ENCODE results near the gene SUB1.
"Not testable (repeated sequence)": the region's sequence is repeated elsewhere in the genome, so short reads cannot be mapped to it uniquely, and the experiment has no call there.

Gene SUB1

DNA sequence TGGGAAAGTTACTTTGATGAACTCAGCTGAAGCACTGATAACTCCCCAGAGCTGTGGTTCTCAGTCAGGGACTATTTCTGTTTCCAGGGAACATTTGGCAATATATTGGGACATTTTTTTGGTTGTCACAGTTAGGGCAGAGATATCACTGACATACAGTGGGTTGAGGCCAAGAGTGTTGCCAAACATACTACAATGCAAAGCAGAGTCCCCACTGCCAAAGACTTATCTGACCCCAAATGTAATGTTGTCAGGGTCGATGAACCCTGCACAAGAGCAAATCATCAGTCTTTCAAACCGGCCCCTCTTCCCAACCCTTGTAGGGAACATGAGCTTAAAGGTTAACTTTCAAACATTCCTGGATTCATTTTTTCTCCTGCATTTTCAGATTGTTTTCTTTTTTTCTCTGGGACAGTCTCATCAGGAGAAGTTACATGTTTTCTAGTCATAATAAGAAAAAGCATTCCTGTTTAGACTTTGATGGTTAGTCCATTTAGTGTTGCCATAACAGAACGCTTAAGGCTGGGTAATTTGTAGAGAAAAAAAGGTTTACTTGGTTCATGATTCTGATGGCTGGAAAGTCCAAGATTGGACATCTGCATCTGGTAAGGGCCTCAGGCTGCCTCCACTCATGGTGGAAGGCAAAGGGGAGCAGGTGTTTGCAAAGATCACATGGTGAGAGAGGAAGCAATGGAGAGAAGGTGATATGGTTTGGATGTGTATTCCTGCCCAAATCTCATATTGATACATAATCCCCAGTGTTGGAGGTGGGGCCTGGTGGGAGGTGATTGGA lies 18.8 kb upstream of the SUB1 start:
- DNase-seq = no peak

DNA sequence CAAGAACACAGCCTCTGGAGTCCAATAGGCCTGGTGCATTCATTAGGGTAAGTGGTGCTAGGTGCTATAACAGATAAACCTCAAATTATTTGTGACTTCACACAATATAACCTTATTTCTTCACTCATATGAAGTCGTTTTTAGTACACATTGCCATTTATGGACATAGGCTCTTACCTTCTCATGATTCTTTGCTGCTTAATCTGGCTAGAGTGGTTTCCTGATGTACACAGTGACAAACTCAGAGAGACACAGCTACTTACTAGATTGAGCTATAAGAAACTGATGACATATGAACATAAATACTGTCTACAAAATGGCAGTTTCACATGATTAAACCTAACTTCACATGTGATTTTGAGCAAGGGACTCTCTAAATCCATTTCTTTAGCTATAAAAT lies 14.2 kb upstream of the SUB1 start:
- no peak for DNase-seq

DNA sequence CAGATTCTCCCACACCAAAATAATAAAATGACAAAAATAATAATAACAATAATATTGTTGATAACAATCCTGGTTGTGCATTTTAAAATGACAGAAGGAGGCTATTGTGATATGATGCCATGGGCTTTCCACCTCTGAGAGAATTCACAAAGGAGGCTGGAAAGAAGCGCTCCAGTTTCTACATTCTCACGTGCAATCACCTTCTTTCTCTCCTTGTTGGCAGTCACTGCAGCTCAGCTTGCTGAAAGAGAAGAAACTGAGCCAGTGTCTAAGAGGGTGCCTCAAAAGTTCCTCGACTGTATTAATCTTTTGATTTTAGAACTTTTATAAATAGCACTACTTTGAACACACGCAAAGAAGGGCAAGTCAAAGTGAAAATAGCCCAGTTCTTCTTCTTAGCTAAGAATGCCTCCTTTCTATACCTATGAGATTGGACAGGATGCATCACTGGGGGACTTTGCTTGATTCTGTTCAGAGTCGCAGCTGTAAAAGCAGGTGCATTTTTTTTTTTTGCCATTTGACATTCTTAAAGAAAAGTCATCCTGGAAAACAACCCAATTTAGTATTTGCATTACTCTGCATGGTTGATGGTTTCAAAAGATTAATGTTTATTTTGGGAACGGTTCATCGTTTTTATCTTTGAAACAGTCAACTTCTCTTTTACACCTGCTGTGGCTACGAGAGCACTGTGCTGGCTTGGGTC lies 12.4 kb upstream of the SUB1 start:
- DNase-seq = peak; percentile 62

DNA sequence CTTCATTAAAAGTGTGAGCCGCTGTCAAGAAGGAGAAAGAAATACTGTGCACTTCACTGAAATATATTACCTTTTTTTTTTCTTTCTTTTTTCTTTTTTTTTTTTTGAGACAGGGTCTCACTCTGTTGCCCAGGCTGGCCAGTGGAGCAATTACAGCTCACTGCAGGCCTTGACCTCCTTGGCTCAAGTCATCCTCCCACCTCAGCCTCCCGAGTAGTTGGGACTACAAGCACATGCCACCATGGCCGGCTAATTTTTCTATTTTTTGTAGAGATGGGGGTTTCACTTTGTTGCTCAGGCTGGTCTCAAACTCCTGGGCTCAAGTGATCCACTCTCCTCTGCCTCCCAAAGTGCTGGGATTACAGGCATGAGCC lies 11.9 kb upstream of the SUB1 start:
- DNase-seq = not testable (repeated sequence)

DNA sequence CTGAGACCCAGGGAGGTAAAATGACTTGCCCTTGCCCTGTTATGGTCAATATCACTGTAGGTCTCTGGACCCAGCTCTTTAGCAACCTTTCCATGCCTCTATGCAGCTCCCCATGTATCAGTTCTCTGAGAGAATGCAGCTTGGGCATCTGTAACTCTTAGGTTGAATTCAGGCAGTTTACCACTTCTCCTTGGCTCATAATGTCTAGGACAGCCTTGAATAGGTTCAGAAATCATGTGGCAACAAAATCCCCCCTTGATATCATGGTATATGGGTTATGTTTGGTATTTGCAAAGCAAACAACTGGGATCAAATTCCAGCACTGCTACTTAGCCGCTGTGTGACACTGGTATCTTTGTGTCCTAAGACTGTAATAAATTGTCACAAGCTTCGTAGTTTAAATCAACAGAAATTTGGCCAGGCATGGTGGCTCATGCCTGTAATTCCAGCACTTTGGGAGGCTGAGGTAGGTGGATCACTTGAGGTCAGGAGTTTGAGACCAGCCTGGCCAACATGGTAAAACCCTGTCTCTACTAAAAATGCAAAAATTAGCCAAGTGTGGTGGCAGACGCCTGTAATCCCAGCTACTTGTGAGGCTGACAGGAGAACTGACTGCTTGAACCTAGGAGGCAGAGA lies 10.7 kb upstream of the SUB1 start:
- no peak for DNase-seq

DNA sequence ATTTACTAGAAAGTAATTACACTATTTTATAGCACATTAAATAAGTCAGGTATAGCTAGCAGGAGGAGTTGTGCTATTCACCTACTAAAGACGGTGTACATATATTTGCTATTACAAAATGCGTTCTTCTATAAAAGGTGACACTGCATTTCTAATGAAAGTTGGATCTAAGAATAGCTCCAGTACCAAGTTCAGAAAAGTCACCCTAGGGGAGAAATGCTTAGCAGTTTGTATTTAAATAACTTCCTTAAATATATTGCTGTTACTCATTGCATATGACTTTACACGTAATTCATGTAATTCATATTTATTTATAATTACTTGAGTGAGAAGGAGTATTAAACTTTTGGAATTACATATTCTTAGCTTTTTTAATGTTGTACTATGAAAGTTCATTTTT lies 7.0 kb upstream of the SUB1 start:
- DNase-seq = no peak

DNA sequence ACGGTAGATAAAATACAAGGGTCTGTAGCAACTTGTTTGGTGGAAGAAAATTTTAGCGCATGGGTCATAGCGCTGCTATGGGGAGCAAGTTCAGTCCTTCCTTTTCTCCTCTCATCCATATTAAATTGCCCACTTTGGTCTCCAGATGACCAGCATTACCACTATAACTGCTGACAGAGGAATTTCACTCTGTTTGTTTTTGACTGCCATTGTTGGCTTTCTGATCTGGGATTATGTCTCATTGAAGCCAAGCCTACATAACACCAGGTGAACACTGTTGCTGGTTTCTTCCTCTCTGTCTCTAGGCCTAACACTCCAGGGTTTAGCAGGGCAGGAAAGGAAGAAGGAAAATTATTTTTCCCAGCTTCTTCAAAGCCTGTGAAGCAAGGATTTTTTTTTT lies 6.6 kb upstream of the SUB1 start:
- no peak for DNase-seq

DNA sequence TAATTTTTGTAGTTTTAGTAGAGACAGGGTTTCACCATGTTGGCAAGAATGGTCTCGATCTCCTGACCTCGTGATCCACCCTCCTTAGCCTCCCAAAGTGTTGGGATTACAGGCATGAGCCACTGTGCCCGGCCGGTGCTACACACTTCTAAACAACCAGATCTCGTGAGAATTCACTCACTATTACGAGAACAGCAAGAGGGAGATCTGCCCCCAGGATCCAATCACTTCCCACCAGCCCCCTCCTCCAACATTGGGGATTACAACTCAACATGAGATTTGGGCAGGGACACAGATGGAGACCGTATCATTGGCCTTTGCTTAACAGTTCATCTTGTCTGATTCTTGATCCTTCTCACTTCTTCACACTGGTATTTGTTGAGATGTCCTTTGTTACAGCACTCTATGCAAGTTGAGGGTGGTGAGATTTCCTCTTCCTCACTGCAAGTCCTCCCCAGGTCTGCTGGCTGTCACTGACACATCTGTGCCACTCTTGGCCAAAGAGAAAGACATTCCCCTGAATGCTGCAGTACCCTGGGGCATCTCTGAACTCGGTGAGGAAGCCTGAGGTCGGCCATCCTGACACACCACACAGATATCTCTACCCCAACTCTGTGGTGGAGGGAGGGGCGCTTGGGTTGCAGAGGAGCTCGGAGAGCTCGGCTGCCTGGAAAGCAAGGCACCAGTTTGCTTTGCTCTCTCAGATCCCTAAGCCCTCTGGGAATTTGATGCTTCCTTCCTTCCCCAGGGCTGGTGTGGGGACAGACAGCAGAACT lies 4.2 kb upstream of the SUB1 start:
- no peak for DNase-seq

DNA sequence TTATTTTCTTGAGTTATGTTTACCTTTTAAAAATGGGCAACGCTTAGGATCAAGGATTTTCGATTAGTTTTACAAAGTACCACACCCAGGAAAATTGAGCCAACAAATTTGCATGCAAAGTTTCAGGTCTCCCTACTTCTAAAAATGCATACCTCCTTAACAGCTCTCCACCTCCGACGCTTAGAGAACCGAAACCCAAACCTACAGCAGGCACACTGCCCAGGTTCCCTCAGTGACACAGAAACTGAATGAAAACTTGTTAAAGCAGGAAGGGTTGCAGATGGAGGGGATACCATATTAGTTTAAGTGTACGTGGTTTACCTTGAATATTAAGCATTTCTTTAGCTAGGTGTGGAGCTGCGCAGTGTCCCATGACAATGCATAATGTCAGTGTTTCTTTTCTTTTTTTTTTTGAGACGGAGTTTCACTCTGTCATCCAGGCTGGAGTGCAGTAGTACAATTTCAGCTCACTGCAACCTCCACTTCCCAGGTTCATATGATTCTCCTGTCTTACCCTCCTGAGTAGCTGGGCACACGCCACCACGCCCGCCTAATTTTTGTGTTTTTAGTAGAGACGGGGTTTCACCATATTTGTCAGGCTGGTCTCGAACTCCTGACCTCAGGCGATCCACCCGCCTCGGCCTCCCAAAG lies 1.6 kb upstream of the SUB1 start:
- DNase-seq = no peak

DNA sequence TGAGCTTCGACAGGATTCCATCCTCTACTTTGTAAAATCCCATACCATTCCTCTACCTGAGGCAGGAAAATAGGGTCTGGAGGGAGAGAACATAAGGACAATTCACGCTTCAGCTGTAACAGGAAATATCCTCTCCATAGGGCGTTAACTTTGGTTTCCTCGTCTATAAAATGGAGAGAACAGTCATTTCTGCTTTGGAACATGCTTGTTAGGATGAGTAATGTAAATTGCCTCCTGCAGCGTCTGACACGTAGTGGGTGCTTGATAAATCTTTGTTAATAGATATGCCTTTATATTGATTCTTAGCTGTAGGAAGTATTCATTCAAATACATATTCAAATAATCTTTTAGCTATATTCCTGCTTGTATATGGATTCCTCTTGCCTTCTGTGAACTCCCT lies 711 bp upstream of the SUB1 start:
- DNase-seq = no peak

DNA sequence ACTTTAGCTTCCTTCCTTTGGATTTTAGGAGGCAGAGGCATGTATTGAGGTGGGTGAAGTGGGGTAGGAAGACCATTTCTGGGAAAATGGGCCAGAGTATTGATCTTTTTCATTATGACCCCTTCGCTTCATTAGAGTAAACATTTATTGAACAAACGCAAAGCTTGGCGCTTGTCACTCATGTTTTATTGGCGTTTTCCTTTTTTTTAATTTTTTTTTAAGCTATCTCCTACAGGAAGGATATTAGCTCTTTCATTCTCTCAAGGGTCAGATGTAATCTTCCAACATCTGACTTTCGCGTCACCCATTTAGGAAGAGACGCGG lies 273 bp upstream of the SUB1 start:
- no peak for DNase-seq

DNA sequence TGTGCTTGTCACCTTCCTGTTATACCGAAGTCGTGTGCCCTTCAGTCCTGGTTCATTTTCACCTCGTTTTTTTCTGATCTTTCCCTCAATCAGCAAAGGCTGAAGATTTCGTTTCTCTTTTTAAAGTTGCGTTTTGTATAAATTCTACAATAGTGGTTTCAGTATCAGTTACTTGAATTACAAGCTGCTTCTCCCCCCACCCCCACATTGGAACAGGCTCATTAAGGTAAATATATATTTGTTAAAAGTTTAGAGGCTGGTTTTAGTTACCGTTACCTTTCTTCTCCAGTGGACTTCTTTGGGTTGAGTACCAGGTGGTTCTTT lies 881 bp downstream of the SUB1 start:
- DNase-seq = no peak

DNA sequence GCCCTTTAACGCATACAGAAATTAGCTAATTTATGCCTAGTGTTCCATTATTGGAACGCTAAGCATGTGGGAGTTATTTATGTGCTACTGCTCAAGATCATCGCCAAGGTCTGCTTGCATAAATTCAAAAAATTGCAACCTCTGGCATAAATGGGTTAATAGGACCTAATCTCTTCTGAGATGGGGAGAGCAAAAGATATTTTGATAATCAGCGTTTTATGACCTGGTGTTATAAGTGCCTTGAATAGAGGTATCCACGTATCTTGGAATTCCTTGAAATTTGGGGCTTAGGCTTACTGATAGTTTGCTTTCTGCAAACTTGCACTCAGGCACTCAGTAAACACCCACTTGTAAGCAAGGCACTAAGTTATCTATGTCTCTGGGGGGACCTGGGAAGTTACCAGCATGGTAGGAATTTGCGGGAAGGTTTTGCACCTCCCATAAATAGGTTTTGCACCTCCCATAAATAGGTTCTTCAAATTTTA lies 1.8 kb downstream of the SUB1 start:
- DNase-seq = no peak

DNA sequence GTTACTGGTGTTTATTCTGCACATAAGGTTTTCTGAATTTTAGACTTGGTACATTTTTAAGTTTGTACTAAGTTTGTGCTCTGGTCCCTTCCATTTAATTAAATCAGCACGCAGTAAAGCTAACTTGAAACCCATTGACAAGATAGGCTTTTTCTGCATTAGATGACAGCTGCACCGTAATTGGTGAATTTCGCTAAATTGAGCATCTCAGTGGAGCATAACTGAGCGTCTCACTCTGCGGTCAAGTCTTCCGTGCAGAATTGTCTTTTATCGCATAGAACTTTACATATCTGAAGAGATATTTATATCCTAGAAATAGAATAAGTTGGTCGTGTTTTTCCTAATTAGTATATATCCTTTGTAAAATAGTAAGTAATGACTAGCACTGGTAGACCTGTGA lies 4.1 kb downstream of the SUB1 start:
- DNase-seq = no peak

DNA sequence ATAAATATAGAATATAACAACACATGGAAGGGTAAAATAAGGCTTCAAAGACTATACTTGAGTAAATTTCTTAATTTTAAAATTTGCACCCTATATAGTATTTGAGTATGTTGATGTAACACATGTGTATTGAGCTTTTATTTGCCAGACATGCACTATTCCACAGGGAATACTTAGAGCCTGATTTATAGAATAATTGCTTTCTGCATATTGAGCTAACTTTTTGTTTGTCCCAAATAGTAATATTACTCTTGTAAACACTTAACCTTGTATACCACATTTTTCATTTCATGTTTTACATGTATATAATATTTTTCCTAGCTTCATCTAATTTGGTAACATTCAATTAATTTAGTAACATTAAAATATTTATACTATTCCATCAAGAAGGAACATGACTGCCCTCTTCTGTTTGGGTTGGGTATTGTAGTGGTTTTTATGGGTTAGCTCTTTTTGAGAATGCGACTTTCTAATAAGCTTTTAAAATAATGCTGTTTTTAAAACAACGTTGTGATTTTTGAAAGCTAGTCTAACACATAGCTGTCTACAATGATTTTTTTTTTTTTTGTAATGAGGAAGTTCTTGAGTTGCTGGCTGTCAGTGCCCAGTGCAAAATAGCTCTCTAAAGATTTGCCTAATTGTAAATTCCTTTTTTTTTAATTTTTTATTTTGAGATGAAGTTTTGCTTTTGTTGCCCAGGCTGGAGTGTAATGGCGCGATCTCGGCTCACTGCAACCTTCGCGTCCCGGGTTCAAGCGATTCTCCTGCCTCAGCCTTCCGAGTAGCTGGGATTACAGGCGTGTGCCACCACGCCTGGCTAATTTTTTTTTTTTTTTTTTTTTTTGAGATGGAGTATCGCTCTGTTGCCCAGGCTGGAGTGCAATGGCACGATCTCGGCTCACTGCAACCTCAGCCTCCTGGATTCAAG lies 4.8 kb downstream of the SUB1 start:
- peak; percentile 19 for DNase-seq

DNA sequence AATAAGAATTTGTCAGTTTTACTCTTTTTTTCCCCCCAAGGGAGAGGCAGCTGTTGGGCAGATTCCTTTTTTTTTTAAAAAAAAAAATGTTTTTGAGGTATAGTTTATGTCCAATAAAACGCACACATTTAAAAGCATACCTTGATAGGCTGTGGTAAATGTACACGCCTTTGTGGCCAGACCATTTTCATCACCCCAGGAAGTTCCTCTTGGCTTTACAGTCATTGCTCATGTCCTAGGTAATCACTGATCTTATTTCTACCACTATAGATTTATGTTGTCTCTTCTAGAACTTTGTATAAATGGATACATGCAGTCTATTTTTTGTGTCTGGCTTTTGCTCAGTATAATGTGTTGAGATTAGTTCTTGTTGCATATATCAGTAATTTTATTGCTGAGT lies 9.8 kb downstream of the SUB1 start:
- no peak for DNase-seq

DNA sequence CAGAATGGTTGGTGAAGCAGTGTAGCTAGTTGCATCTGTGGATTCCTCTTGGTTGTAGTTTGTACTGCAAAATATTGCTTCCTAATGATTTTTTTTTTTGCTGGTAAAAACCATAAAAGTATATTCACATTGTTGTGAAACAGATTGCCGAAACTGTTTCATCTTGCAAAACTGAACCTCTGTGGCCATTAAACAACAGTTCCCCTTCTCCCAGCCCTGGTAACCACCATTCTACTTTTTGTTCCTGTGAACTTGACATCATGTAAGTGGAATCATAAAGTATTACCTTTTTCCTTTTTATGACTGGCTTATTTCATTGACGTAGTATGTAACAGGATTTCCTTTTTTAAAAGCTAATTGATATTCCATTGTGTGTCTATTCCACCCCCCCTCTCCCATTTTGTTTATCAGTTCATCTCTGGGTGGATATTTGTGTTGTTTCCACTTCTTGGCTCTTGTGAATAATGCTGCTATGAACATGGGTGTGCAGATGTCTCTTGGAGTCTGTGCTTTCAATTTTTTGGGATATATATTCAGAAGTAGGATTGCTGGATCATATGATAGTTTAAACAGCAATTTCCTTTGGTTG lies 11.8 kb downstream of the SUB1 start:
- no peak for DNase-seq

DNA sequence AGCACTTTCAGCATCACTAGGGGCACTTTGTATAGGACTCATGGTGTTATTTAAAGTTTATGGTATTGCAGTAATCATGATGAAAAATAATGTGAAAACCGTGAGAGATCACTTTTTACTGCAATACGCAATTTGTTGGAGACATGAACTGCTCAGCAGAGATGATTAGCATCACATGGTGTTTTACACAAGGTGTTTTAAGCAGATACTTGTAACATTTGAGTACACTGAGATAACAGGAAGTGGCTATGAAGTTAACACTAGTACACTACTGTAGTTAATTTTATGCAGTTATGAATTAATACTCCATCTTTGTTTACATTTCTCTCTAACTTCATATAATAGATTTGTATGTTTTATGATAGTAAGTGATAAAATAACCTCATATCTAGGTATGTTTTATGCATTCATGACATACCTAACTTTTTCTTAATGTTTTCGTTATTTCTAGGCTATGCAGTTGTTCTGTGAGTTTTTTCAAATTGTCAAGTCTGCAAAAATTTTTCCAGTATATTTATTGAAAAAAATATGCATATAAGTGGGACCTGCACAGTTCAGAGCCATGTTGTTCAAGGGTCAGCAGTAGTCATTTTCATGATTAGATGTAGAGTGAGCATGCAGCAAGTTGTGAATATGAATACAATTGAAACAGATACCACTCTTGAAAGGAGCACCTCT lies 13.0 kb downstream of the SUB1 start:
- no peak for DNase-seq

DNA sequence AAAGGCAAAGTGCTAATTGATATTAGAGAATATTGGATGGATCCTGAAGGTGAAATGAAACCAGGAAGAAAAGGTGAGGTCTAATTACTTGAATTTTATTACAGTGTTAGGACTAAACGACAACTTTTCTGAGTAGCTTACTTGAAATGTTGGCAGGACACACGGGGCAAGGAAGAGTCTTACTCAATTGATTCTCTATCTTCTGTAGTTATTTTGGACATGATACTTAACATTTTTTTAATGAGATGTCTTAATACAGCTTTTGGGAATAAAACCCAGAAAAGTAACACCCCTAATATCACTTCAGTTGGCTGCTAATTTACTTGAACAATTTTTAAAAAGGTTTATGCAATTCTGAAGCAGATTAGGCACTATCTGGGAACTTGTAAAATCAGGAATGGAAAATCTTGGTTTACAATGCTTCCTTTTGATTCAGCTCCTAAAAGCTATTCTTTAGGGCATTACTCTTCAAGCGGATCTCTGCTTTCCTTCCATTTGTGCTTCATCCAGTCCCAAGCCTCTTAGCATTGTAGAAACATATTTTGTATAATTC lies 13.7 kb downstream of the SUB1 start:
- no peak for DNase-seq

DNA sequence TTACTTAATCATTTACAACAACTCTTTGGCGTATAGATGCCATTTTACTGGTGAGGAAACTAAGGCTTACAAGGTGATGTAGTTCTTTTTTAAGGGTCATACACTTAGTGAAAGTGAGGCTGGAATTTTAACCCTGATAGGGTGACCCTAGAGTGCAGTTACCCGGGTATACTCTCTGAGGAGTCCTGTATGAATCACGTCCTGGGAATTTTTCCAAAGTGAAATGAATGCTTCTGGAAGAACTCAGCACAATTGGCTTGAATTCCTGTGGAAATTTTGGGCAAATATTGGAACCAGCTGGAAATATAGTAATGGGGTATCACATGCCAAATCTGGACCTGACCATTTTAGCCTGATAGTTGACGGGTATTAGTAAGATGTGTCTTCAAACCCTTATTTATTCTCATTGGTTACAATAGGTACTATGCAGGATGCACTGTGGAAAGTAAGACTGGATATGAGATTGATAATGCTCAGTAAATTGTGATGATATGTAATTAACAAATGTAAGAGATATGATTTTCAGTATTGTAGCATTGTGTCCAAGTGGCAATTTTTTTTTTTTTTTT lies 14.8 kb downstream of the SUB1 start:
- no peak for DNase-seq
